CD1c-positive myeloid dendritic cell (primary cell): ENCODE measurements around the gene BCAR3.
A peak's percentile ranks its signal among the peaks of the same experiment; 100 is the strongest.
"Not testable (repeated sequence)": the region's sequence is repeated elsewhere in the genome, so short reads cannot be mapped to it uniquely, and the experiment has no call there.

Experiments
- DNase-seq: peaks from one replicate; pipeline ENCODE4 v3.0.0-alpha.2; 2016; ENCODE audit errors: extremely low spot score

Gene BCAR3

DNA sequence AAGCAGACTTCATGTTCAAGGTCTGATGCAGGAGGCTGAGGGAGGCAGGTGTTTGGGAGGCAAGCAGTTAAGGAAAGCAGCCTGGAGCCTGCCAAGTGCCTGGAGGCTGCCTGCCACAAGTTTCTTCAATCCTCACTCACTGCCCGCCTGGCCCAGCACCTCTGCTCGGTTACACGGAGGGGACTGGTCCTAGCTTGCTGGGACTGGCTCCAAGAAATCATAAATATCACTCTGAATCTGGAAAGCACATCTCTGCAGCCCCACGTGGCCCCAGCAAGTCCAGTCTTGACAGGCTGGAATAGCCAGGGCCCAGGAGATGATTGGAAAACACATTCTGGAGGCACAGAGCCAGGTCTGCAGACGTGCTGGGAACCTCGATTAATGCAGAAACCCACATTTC is 83.9 kb downstream of the BCAR3 start:
- DNase-seq, result no peak

DNA sequence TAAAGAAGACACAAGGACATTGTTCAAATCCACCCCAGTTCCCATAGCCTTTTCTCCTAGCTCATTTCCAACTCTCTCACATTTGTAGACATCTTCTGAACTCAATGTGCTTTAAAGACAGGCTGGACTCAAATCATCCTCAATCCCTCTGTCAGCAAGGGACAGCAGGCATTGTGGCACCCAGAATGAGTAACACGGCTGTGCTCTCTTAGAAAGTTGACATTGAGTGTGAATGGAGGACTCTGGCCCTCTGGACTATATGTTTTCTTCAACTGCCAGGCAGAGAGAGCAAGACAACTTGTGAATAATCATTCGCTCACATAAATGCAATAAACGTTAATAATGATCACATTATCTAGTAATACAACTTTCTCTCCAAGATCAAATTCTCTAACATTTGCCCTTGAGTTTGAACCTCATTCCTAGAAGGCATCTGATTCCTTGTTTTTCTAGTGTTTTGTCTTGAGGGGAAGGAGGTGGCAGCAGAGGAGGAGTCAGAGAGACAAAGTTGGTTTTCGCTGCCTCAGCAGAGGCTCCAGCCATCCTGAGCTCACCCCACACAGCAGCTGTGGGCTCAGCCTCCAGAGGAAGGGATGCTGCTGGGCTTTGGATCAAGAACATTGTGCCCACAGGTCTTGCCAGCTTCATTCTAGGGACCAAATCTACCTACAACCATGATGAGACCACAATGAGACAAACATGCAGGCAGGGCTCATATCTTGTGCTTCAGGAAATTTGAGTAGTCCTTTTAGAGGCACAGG is 85.1 kb downstream of the BCAR3 start:
- no peak for DNase-seq

DNA sequence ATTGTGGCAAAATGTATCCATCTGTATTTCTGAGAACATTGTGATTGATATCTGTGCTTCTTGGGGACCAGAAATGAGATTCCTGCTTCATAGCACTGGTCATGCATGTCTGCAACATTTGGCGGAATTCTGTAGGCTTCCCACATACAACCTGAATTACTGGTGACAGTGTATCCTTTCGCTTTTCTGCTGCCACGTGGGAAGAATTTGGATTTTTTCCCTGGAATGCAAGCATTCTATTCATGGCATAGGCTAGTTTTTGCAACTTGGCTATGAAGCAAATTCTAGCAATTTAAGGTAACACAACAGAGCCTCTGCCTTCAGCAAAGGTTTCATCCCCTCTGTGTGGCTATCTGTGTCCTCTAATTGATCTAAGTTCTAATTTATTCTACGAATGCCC is 85.9 kb downstream of the BCAR3 start:
- DNase-seq, result no peak

DNA sequence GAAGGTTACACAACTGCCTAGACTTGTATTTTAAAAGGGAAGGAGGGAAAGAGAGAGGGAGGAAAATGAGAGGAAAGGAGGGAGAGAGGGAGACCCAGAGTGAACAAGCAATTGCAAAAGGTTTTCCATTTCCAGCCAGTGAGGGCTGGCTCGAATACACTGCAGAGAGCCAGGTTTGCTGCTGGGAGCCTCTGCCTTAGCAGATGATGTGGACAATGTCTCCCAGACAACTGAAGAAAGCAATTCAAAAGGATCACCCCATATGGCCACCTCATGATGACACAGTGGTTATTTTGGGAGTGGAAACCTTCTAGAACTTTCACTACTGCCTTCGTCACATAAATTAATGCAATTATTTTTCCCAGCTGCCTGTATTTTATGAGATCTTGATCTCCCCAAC is 86.4 kb downstream of the BCAR3 start:
- no peak for DNase-seq

GRCh38 chr1:93594603-93594880 is 87.1 kb downstream of the BCAR3 start:
- DNase-seq, result no peak

GRCh38 chr1:93593854-93594602 is 87.6 kb downstream of the BCAR3 start:
- no peak for DNase-seq

- peak; percentile 48 for DNase-seq
These were observed 89.1 kb downstream of the BCAR3 start for GRCh38 chr1:93592551-93592949.

DNA sequence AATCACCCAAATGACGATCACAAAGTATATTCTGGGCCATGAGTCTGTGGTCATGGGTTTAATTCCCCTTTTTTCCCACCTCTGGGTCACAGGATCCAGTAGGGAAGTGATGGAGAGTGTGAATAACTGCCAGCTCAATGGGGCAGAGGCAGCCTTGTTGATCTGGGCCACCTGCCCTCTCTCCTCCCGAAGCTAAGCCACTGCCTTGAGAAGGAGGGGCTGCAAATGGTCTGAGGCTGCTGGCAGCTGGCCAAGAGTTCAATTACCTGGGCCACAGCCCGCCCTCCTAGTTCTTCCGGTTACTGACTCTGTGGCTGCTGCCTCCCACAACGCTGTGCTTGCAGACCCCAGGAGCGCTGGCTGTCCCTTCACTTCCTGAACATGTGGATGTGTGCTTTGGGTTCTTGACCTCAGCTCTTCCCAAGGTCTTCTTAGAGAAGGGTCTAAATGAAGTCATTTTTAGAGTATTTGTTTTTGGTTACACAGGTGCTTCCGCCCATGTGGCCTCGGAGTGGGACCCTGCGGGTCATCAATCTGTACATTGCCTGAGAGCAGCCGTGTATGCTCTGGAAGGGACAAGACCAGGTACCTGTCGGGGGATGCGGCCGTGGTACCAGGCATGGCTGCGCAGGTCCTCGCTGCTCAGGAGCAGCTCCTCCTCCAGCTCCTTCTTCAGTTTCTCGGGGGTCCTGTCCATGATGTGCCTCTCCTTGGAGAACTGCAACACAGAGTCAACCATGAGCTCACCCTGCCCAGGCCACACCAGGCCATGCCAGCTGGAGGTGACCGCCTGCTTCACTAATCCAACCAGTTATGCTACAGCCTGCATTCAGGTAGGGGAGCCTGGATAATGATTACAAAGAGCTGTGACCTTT is 89.7 kb downstream of the BCAR3 start:
- DNase-seq, result peak; percentile 73

DNA sequence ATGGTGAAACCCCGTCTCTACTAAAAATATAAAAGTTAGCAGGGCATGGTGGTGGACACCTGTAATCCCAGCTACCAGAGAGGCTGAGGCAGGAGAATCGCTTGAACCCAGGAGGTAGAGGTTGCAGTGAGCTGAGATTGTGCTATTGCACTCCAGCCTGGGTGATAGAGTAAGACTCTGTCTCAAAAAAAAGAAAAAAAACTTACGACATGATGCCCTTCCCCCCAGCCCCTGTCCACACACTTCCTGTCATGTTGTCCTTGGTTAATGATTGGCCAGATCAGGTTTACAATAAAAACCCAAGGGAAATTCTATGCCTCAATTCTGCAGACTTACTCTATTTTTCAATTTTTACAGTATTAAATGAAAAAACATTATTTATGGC is 90.4 kb downstream of the BCAR3 start:
- not testable (repeated sequence) for DNase-seq

DNA sequence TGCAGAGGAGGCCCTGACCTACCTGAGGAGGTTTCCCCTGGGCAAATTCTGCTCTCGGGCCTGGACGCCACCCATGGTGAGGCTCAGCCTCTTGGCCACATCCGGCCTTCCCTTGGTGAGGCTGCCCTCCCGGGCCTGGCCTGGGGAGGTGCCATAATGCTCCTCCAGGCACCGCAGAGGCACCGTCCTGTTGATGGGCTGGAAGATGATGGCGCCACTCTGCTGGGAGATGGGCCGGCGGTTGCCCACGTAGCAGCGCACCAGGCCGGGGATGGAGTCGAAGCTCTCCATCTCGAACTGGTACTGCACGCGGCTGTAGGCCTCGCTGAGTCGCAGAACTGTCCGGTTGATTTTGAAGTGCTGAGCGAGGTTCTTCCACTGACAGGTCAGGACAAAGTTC is 92.7 kb downstream of the BCAR3 start:
- no peak for DNase-seq

DNA sequence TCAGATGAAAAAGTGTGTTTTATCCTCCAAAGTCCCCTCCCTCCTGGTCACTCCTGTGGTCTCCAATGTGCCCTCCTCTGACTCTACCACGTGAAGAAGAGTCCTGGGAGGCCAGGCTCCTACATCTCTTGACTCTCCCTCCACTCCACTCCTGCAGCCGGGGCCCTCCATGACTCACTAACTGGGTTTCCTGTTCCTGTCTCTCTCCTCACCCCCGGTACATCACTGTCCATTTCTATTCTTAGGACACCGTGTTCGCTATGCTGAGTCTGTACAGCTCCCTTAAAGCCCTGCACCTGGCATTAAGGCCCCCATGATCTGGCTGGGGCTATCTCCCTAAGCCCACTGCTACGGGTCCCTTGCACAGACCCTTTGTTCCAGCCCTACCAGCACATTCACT is 93.4 kb downstream of the BCAR3 start:
- no peak for DNase-seq

DNA sequence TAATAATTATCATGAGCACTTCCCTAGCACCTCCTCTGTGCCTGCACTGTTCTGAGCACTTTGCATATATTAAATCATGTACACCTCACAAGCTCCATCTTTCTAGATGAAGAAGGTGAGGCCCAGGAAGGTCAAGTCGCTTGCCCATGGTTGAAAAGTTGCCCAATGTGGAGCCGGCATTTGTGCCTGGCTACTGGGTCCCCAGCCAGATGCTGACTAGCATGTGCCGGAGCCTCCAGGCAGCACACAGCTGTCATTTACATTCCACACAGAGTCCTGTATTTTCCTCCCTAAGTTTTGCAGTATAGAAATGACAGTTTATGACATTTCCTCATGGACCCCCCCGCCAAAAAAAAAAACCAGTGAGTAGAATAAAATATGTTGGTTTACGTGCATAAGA is 94.3 kb downstream of the BCAR3 start:
- DNase-seq, result no peak

DNA sequence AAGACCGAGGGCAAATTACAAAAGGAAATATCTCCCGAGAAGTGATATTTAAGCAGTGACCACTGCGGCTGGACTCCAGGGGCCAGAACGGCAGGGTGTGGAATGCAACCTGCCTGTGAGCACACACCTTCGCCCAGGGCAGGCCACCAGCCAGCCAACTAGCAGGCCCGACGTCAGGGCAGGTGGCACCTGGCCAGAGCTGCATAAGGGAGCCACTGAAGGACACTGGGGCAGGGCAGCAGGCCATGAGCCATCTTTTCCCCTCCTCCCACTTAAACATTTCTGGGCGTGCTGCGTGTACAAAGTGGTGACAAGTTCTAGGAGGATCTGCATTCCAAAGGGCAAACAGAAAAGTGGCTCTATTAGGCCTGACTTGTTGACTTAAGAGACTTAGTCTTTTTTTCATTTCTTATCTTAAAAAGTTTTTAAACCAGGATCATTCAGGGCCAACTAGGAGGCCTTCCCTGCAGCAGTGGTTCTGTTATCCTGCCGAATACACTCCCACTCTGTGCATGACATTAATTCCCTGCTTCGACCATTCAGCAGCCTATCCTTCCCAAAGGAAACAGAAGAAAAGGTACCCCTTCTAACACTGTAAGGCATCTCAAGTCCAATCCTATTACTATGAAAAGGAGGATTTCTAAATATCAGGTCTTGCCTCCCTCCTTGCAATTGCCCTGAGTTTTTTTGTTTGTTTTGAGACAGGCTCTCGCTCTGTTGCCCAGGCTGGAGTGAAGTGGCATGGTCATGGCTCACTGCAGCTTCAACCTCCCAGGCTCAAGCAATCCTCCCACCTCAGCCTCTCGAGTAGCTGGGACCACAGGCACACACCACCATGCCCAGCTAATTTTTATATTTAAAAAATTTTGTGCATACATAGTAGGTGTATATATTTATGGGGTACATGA is 96.3 kb downstream of the BCAR3 start:
- no peak for DNase-seq

GRCh38 chr1:93584261-93585003 is 97.2 kb downstream of the BCAR3 start:
- no peak for DNase-seq

DNA sequence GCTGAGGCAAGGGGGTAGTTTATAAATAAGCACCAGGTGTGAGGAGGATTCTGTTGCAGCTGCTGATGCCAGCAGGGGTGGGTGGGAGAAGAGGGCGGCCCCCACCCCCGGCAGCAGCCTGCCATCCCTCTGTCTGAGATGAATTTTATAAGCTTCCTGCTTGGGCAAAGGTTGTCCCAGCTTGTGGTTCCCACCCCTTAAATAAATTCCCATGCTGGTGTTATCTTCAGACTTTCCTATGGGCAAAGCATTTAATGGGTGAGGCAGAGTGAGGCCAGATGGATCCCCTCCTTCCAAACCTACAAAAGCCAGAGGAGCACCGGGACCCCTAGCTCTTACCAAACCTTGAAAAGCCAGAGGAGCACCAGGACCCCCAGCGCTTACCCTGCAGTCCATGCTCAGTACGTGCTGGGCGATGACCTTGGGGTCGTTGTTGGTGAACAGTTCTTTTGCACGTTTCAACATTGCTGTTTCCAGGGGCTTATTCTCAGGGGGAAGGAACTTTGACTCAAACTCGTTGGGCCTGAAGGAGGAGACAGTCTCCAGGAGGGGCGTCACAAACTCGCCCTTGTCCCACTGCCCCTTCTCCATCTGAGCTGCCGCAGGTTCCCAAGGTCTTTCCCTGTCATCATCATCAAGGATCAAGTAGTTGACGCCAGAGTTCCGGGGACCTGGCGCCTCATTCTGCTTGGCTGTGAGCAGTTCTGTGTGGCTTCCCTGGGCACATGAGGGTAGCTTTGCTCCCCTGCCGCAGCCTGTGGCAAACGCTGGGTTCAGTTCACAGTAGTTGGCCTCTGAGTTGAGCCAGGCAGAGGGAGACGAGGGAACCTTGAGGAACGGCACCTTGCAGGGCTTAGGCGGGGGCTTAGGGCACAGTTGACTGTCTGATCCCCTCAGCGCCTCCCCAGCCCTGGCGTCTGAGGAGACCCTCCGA is 99.5 kb downstream of the BCAR3 start:
- no peak for DNase-seq

GRCh38 chr1:93579891-93580290 is 101.7 kb downstream of the BCAR3 start:
- no peak for DNase-seq

DNA sequence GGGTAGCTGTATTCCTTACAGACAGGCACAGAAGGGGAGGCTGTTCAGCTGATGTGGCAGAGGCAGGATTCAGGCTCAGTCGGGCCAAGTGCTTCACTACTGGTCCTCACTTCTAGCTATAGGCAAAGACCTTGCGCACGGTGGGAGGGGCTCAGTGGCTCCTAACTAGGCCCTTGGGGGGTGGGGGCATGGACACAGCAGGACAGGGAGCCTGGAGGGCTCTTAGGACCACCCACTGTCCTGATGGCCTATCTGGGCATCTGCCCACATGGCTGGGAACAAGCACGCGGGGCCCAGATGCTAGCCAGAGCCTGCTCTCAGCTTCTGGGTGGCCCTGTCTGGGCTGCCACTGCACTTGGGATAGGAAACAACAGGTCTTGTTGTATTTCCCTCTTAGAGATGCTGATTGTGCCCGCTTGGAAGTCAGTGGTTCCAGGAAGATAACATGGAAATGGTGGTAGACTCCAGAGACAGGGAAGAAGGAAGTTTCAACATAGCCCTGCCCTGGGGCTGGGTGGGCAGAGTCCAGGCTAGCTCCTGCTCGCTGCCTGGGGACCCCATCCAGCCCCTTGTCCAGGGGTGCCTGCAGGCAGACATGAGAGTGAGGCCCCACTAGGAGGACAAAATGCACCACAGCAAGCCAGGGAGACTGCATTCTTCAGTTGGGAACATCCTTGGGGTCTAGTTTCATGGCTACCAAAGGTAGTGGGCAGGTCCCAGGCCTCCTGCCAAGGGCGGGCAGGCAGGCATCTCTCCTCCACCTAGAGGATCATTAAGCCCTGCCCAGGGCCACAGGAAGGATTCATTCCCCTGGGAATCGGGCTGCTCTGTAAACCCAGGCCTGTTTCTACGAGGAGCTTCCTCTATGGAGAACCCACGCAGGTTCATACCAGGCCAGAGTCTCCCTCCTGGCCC is 102.5 kb downstream of the BCAR3 start:
- no peak for DNase-seq

DNA sequence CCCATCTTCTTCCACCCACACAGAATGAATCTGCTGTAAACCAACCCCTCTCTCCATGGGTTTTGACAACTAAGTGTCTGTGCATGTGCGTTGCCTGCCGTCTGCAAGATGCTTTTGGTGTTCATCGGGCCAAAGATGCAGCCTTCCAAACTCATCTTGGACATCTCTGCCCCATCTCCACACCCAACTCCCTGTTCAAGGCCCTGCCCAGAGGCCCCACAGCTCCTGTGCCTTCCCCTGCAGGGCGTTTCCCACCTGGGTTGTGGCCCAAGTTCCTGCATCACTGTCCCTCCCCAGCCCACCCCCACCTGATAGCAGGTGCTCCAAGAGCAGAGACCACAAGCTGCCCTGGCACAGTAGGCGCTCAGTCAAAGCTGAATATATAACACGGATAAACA is 103.2 kb downstream of the BCAR3 start:
- DNase-seq, result no peak
